HepG2 (cell line): ENCODE results near the gene C1orf159. TPM values are rescaled to one million over a fixed set of nuclear protein-coding genes. Genes with fewer than 3 reads are reported as not detected.

Source experiments
- ARNTL ChIP-seq: sonication (generic); formaldehyde crosslinking; IDR thresholded peaks from 2 replicates; pipeline ENCODE4 v1.4.0; 2020; ENCODE audit warnings: mild to moderate bottlenecking, missing genetic modification reagents
- ATAD3A ChIP-seq: sonication (generic); formaldehyde crosslinking; IDR thresholded peaks from 2 replicates; pipeline ENCODE4 v1.4.0; 2020; ENCODE audit warnings: missing genetic modification reagents
- IKZF1 ChIP-seq: fragments of 450-650 bp; IDR thresholded peaks from 2 replicates; pipeline ENCODE4 v1.7.1; 2016
- MLLT10 ChIP-seq: sonication (generic); formaldehyde crosslinking; IDR thresholded peaks from 2 replicates; pipeline ENCODE4 v1.4.0; 2020; ENCODE audit warnings: missing genetic modification reagents
- NFKB2 ChIP-seq: sonication (generic); formaldehyde crosslinking; IDR thresholded peaks from 2 replicates; pipeline ENCODE4 v1.4.0; 2020; ENCODE audit warnings: missing genetic modification reagents, borderline replicate concordance
- NFRKB ChIP-seq: fragments of 450-650 bp; IDR thresholded peaks from 2 replicates; pipeline ENCODE4 v1.6.1; 2017
- REXO4 ChIP-seq: sonication (generic); formaldehyde crosslinking; IDR thresholded peaks from 2 replicates; pipeline ENCODE4 v1.8.0; 2022; ENCODE audit warnings: missing genetic modification reagents, mild to moderate bottlenecking, borderline replicate concordance
- RFX1 ChIP-seq: fragments of 450-650 bp; IDR thresholded peaks from 2 replicates; pipeline ENCODE4 v1.6.1; 2017
- SATB2 ChIP-seq: sonication (generic); formaldehyde crosslinking; IDR thresholded peaks from 2 replicates; pipeline ENCODE4 v1.5.0; 2020; ENCODE audit warnings: missing genetic modification reagents
- SIN3A ChIP-seq: IDR thresholded peaks from 2 replicates; pipeline ENCODE4 v1.6.1; 2011; ENCODE audit warnings: low read depth, mild to moderate bottlenecking, control low read depth, low read length, borderline replicate concordance
- SIX1 ChIP-seq: sonication (generic); formaldehyde crosslinking; IDR thresholded peaks from 2 replicates; pipeline ENCODE4 v1.4.0; 2020; ENCODE audit warnings: missing genetic modification reagents, borderline replicate concordance
- SP4 ChIP-seq: sonication (generic); formaldehyde crosslinking; IDR thresholded peaks from 2 replicates; pipeline ENCODE4 v1.8.1; 2023; ENCODE audit warnings: mild to moderate bottlenecking, missing genetic modification reagents
- TARDBP ChIP-seq: sonication (generic); formaldehyde crosslinking; IDR thresholded peaks from 2 replicates; pipeline ENCODE4 v1.8.0; 2022; ENCODE audit warnings: mild to moderate bottlenecking, missing genetic modification reagents
- TBP ChIP-seq: sonication (generic); formaldehyde crosslinking; IDR thresholded peaks from 2 replicates; pipeline ENCODE4 v1.5.0; 2020; ENCODE audit warnings: missing genetic modification reagents
- ZNF17 ChIP-seq: sonication (generic); formaldehyde crosslinking; IDR thresholded peaks from 2 replicates; pipeline ENCODE4 v1.5.0; 2020; ENCODE audit warnings: mild to moderate bottlenecking, missing genetic modification reagents
- ZNF30 ChIP-seq: sonication (generic); formaldehyde crosslinking; IDR thresholded peaks from 2 replicates; pipeline ENCODE4 v1.5.0; 2020; ENCODE audit warnings: mild to moderate bottlenecking, missing genetic modification reagents
- ZNF333 ChIP-seq: sonication (generic); formaldehyde crosslinking; IDR thresholded peaks from 2 replicates; pipeline ENCODE4 v1.4.0; 2020; ENCODE audit warnings: mild to moderate bottlenecking, missing genetic modification reagents, borderline replicate concordance
- ZNF7 ChIP-seq: IDR thresholded peaks from 2 replicates; pipeline ENCODE4 v1.6.1; 2016; ENCODE audit warnings: missing biosample characterization, missing genetic modification reagents
- polyA plus RNA-seq, 8 experiments: library from polyadenylated mRNA; depleted of rRNA in 3 of 8; stranded (reverse) in 7 of 8; unstranded in 1 of 8; fragments of >200 nt; fragmentation: Illumina TruSeq in 4 of 8; extraction: Trizol in 4 of 8; gene quantifications; 2 replicates each; pipeline versions ENCODE4 v1.2.1 to v1.2.3, GENCODE V29; 2011 to 2016; ENCODE audit warnings: low read depth in 4 of 8, missing spikeins in 1 of 8, mixed read lengths in 1 of 8; ENCODE audit not compliant: insufficient read depth in 1 of 8
- total RNA-seq, 5 experiments: library from RNA; depleted of rRNA; stranded (reverse); fragments of >200 nt; fragmentation: Illumina TruSeq; extraction: Trizol; gene quantifications; 2 replicates each; pipeline ENCODE4 v1.2.3, GENCODE V29; 2016; ENCODE audit warnings: low read depth in 1 of 5
- TF ChIP-seq, protein P1 (sequence below): sonication (generic); formaldehyde crosslinking; IDR thresholded peaks from 2 replicates; pipeline ENCODE4 v1.8.0; 2022; ENCODE audit warnings: mild to moderate bottlenecking, missing genetic modification reagents; ENCODE audit not compliant: insufficient replicate concordance
- TF ChIP-seq, protein P2 (sequence below): sonication (generic); formaldehyde crosslinking; IDR thresholded peaks from 2 replicates; pipeline ENCODE4 v1.5.0; 2020; ENCODE audit warnings: missing genetic modification reagents
- TF ChIP-seq, protein P3 (sequence below): sonication (generic); formaldehyde crosslinking; IDR thresholded peaks from 2 replicates; pipeline ENCODE4 v1.4.0; 2020; ENCODE audit warnings: mild to moderate bottlenecking, missing genetic modification reagents
- TF ChIP-seq, protein P4 (sequence below): IDR thresholded peaks from 2 replicates; pipeline ENCODE4 v1.6.1; 2016; ENCODE audit warnings: low read depth, borderline replicate concordance
- TF ChIP-seq, protein P5 (sequence below): sonication (generic); formaldehyde crosslinking; IDR thresholded peaks from 2 replicates; pipeline ENCODE4 v1.5.0; 2020; ENCODE audit warnings: missing genetic modification reagents, mild to moderate bottlenecking, borderline replicate concordance

Gene C1orf159
- total and polyA plus RNA-seq, 2 of the 13 experiments (the other 11 are each of a cell fraction or from before 2014, with no cell fraction given) = 3.8 to 6.7 TPM

DNA sequence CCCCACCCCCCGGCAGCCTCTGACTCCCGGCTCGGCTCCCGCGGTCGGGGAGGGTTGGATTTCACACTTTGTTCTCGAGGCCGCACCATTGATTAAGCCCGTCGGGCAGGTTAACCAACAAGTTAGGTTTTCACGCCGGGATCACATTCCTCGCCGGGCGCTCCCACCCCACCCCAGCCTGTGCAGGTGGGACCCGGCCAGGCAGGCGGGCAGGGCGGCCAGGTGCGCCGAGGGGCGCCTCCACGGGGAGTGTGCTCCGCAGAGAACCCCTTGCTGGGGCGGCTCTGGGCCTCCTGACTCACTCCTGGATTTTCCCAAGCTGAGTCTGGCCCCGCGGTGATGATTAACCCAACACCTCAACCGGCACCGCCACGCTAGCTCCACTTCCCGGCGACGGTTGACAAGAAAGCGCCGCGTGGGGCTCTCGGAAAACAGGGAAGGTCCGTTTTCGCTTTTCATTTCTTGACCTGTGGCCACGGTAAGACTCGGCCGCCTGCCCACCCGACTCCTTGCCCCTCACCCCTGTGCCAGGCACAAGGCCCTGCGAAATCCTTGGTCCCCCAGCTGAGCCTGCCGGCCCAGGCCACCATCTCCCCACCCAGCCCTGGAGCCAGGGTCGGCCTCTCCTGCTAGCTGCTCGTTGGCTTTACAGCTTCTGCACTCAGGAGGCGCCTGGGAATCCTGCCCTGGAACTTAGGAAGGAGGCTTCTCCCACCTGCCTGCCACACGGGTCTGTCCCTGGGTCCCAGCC lies 49.0 kb upstream of the C1orf159 start (continued):
- TF ChIP-seq ZNF30 (CRISPR knock-in tag) = 0 out of 2 replicates have a peak, but pooled peaks have one; percentile 75
- no peak for TF ChIP-seq ARNTL (CRISPR knock-in tag)
- TF ChIP-seq, protein P1, sequence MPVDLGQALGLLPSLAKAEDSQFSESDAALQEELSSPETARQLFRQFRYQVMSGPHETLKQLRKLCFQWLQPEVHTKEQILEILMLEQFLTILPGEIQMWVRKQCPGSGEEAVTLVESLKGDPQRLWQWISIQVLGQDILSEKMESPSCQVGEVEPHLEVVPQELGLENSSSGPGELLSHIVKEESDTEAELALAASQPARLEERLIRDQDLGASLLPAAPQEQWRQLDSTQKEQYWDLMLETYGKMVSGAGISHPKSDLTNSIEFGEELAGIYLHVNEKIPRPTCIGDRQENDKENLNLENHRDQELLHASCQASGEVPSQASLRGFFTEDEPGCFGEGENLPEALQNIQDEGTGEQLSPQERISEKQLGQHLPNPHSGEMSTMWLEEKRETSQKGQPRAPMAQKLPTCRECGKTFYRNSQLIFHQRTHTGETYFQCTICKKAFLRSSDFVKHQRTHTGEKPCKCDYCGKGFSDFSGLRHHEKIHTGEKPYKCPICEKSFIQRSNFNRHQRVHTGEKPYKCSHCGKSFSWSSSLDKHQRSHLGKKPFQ = peak; percentile 37
- no peak for TF ChIP-seq ZNF17 (CRISPR knock-in tag)
- TF ChIP-seq REXO4 (CRISPR knock-in tag) = no peak
- no peak for TF ChIP-seq ATAD3A (CRISPR knock-in tag)
- TF ChIP-seq NFKB2 (CRISPR knock-in tag) = no peak; the same call in 1 of the 2 replicates
- TF ChIP-seq NFRKB = no peak
- TF ChIP-seq MLLT10 (CRISPR knock-in tag) = no peak
- no peak for TF ChIP-seq TARDBP (CRISPR knock-in tag)
- no peak for TF ChIP-seq SIN3A
- no peak; the same call in 1 of the 2 replicates for TF ChIP-seq SP4
- TF ChIP-seq, protein P2, sequence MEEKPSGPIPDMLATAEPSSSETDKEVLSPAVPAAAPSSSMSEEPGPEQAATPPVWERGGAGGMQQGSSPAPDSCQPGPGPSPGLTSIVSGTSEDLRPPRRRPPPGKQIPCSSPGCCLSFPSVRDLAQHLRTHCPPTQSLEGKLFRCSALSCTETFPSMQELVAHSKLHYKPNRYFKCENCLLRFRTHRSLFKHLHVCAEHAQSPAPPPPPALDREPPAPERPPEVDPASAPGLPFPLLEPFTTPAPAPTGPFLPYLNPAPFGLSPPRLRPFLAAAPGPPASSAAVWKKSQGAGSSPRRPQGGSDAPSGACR (CRISPR knock-in tag) = no peak
- TF ChIP-seq, protein P3, sequence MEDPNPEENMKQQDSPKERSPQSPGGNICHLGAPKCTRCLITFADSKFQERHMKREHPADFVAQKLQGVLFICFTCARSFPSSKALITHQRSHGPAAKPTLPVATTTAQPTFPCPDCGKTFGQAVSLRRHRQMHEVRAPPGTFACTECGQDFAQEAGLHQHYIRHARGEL (CRISPR knock-in tag) = no peak
- TF ChIP-seq TBP (CRISPR knock-in tag) = no peak
- TF ChIP-seq ZNF7 (CRISPR knock-in tag) = no peak
- 0 out of 2 replicates have a peak, but pooled peaks have one; percentile 39 for TF ChIP-seq ZNF333 (CRISPR knock-in tag)
- TF ChIP-seq IKZF1 = no peak
- 0 out of 2 replicates have a peak, but pooled peaks have one; percentile 19 for TF ChIP-seq SIX1 (CRISPR knock-in tag)
- TF ChIP-seq, protein P4, sequence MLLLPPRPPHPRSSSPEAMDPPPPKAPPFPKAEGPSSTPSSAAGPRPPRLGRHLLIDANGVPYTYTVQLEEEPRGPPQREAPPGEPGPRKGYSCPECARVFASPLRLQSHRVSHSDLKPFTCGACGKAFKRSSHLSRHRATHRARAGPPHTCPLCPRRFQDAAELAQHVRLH = no peak
- TF ChIP-seq SATB2 (CRISPR knock-in tag) = no peak
- TF ChIP-seq RFX1 = no peak
- TF ChIP-seq, protein P5, sequence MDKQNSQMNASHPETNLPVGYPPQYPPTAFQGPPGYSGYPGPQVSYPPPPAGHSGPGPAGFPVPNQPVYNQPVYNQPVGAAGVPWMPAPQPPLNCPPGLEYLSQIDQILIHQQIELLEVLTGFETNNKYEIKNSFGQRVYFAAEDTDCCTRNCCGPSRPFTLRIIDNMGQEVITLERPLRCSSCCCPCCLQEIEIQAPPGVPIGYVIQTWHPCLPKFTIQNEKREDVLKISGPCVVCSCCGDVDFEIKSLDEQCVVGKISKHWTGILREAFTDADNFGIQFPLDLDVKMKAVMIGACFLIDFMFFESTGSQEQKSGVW (CRISPR knock-in tag) = no peak
